Chondrocyte (in vitro differentiated cells): ENCODE results near the gene MLN. TPM values are rescaled to one million over a fixed set of nuclear protein-coding genes. Genes with fewer than 3 reads are reported as not detected.

Experiments used
- DNase-seq: peaks from one replicate; pipeline ENCODE4 v3.0.0; 2021; ENCODE audit warnings: mixed read lengths, low spot score
- H3K27ac Mint-ChIP-seq: one replicate; pipeline ENCODE4 v1.8.0; 2021; ENCODE audit warnings: mild to moderate bottlenecking, moderate library complexity, mixed read lengths; ENCODE audit not compliant: unreplicated experiment
- H3K27me3 Mint-ChIP-seq: 2 replicates; pipeline ENCODE4 v1.8.0; 2021; ENCODE audit warnings: low read depth, mixed read lengths
- H3K36me3 Mint-ChIP-seq: 2 replicates; pipeline ENCODE4 v1.8.0; 2021; ENCODE audit warnings: low read depth, mixed read lengths
- H3K4me1 Mint-ChIP-seq: 2 replicates; pipeline ENCODE4 v1.8.0; 2021; ENCODE audit warnings: low read depth, mild to moderate bottlenecking, mixed read lengths
- H3K4me3 Mint-ChIP-seq: one replicate; pipeline ENCODE4 v1.8.0; 2021; ENCODE audit warnings: mild to moderate bottlenecking, moderate library complexity, mixed read lengths; ENCODE audit not compliant: unreplicated experiment
- H3K9me3 Mint-ChIP-seq: 2 replicates; pipeline ENCODE4 v1.8.0; 2021; ENCODE audit warnings: low read depth, mixed read lengths
- CTCF ChIP-seq: fragments of 200-600 bp; sonication (generic); IDR thresholded peaks from 2 replicates; pipeline ENCODE4 v1.5.0; 2021; ENCODE audit warnings: antibody characterized with exemption, mild to moderate bottlenecking, moderate library complexity
- total RNA-seq: library from RNA; stranded (reverse); gene quantifications from 3 replicates; pipeline ENCODE4 v1.2.1, GENCODE V29; 2021

MLN gene
- total RNA-seq, 1 donor from 2014 or later, result not detected

- Mint-ChIP-seq H3K4me1 (peaks cover 26% of the 10 kb centered on the region), H3K9me3 (no peaks in the 10 kb centered on the region), H3K4me3 (no peak overlapping the region), H3K27ac (no peak overlapping the region), H3K36me3 (peaks cover 44% of the 10 kb centered on the region), H3K27me3 (no peaks in the 10 kb centered on the region)
- DNase-seq, result no peak
- TF ChIP-seq CTCF, result no peak
These were observed 26.1 kb downstream of the MLN start for GRCh38 chr6:33777398-33778388.

GRCh38 chr6:33776764-33777163 is 27.0 kb downstream of the MLN start:
- Mint-ChIP-seq H3K27ac (no peak overlapping the region), H3K4me1 (peaks cover 26% of the 10 kb centered on the region)

GRCh38 chr6:33776186-33776585 is 27.6 kb downstream of the MLN start:
- no peak for DNase-seq
- no peak for TF ChIP-seq CTCF
- Mint-ChIP-seq H3K4me1 (peaks cover 25% of the 10 kb centered on the region), H3K9me3 (no peaks in the 10 kb centered on the region), H3K4me3 (no peak overlapping the region), H3K27ac (no peak overlapping the region), H3K36me3 (peaks cover 39% of the 10 kb centered on the region), H3K27me3 (no peaks in the 10 kb centered on the region)

More at GRCh38 chr6:33776764-33777163, 27.0 kb downstream of the MLN start:
- no peak for DNase-seq
- H3K4me3 Mint-ChIP-seq, result no peak overlapping the region
- H3K36me3 Mint-ChIP-seq, result peaks cover 39% of the 10 kb centered on the region
- H3K9me3 Mint-ChIP-seq, result no peaks in the 10 kb centered on the region
- H3K27me3 Mint-ChIP-seq, result no peaks in the 10 kb centered on the region
- TF ChIP-seq CTCF, result no peak

- no peak overlapping the region for H3K27ac Mint-ChIP-seq
- peaks cover 29% of the 10 kb centered on the region for H3K36me3 Mint-ChIP-seq
- no peak overlapping the region for H3K4me3 Mint-ChIP-seq
These were observed 29.0 kb downstream of the MLN start for GRCh38 chr6:33774774-33775173.

More at GRCh38 chr6:33774774-33775173, 29.0 kb downstream of the MLN start:
- Mint-ChIP-seq H3K27me3 (no peaks in the 10 kb centered on the region), H3K9me3 (no peaks in the 10 kb centered on the region), H3K4me1 (peaks cover 35% of the 10 kb centered on the region)
- TF ChIP-seq CTCF, result no peak
- no peak for DNase-seq
